Measurements from ENCODE around the gene RBM47. TPM values are rescaled to one million over a fixed set of nuclear protein-coding genes. Genes with fewer than 3 reads are reported as not detected.

RBM47 gene
- total RNA-seq, 1 donor from 2014 or later: 41.1 TPM

GRCh38 chr4:40458683-40459082 is 171.0 kb downstream of the RBM47 start:
- no peak for DNase-seq (ENCODE audit: low read depth)
- TF ChIP-seq CTCF (IDR thresholded peaks at IDR 0.05; ENCODE audit: insufficient read depth, low read length, poor library complexity, severe bottlenecking): no peak
- Histone ChIP-seq H3K36me3 (ENCODE audit: control insufficient read depth, insufficient read depth, low read length) (no peaks in the 10 kb centered on the region), H3K27me3 (ENCODE audit: control insufficient read depth, insufficient read depth, low read length) (no peaks in the 10 kb centered on the region), H3K4me3 (ENCODE audit: low read depth, low read length) (no peak overlapping the region)

GRCh38 chr4:40458109-40458508 is 171.6 kb downstream of the RBM47 start:
- H3K36me3 ChIP-seq (ENCODE audit: control insufficient read depth, insufficient read depth, low read length): no peaks in the 10 kb centered on the region
- H3K4me3 ChIP-seq (ENCODE audit: low read depth, low read length): no peak overlapping the region
- no peak for DNase-seq (ENCODE audit: low read depth)
- no peaks in the 10 kb centered on the region for H3K27me3 ChIP-seq (ENCODE audit: control insufficient read depth, insufficient read depth, low read length)
- TF ChIP-seq CTCF (IDR thresholded peaks at IDR 0.05; ENCODE audit: insufficient read depth, low read length, poor library complexity, severe bottlenecking): no peak

GRCh38 chr4:40455340-40455902 is 174.2 kb downstream of the RBM47 start:
- DNase-seq (ENCODE audit: low read depth): no peak
- no peak for TF ChIP-seq CTCF (IDR thresholded peaks at IDR 0.05; ENCODE audit: insufficient read depth, low read length, poor library complexity, severe bottlenecking)
- Histone ChIP-seq H3K4me3 (ENCODE audit: low read depth, low read length) (no peak overlapping the region), H3K27me3 (ENCODE audit: control insufficient read depth, insufficient read depth, low read length) (no peaks in the 10 kb centered on the region), H3K36me3 (ENCODE audit: control insufficient read depth, insufficient read depth, low read length) (no peaks in the 10 kb centered on the region)

- TF ChIP-seq CTCF (IDR thresholded peaks at IDR 0.05; ENCODE audit: insufficient read depth, low read length, poor library complexity, severe bottlenecking): no peak
- Histone ChIP-seq H3K27me3 (ENCODE audit: control insufficient read depth, insufficient read depth, low read length) (no peaks in the 10 kb centered on the region), H3K4me3 (ENCODE audit: low read depth, low read length) (no peak overlapping the region), H3K36me3 (ENCODE audit: control insufficient read depth, insufficient read depth, low read length) (no peaks in the 10 kb centered on the region)
- no peak for DNase-seq (ENCODE audit: low read depth)
Measured at GRCh38 chr4:40454816-40455215, 174.8 kb downstream of the RBM47 start.

- Histone ChIP-seq H3K4me3 (ENCODE audit: low read depth, low read length) (no peak overlapping the region), H3K36me3 (ENCODE audit: control insufficient read depth, insufficient read depth, low read length) (no peaks in the 10 kb centered on the region), H3K27me3 (ENCODE audit: control insufficient read depth, insufficient read depth, low read length) (no peaks in the 10 kb centered on the region)
- DNase-seq (ENCODE audit: low read depth): no peak
- TF ChIP-seq CTCF (IDR thresholded peaks at IDR 0.05; ENCODE audit: insufficient read depth, low read length, poor library complexity, severe bottlenecking): no peak
Measured at GRCh38 chr4:40453912-40454311, 175.8 kb downstream of the RBM47 start.

GRCh38 chr4:40448875-40449274 is 180.8 kb downstream of the RBM47 start:
- Histone ChIP-seq H3K4me3 (ENCODE audit: low read depth, low read length) (no peak overlapping the region), H3K27me3 (ENCODE audit: control insufficient read depth, insufficient read depth, low read length) (no peaks in the 10 kb centered on the region), H3K36me3 (ENCODE audit: control insufficient read depth, insufficient read depth, low read length) (no peaks in the 10 kb centered on the region)
- no peak for TF ChIP-seq CTCF (IDR thresholded peaks at IDR 0.05; ENCODE audit: insufficient read depth, low read length, poor library complexity, severe bottlenecking)
- no peak for DNase-seq (ENCODE audit: low read depth)

Measured in kidney epithelial cell (primary cell).